ENCODE results near the gene FRMD4A.

FRMD4A gene

DNA sequence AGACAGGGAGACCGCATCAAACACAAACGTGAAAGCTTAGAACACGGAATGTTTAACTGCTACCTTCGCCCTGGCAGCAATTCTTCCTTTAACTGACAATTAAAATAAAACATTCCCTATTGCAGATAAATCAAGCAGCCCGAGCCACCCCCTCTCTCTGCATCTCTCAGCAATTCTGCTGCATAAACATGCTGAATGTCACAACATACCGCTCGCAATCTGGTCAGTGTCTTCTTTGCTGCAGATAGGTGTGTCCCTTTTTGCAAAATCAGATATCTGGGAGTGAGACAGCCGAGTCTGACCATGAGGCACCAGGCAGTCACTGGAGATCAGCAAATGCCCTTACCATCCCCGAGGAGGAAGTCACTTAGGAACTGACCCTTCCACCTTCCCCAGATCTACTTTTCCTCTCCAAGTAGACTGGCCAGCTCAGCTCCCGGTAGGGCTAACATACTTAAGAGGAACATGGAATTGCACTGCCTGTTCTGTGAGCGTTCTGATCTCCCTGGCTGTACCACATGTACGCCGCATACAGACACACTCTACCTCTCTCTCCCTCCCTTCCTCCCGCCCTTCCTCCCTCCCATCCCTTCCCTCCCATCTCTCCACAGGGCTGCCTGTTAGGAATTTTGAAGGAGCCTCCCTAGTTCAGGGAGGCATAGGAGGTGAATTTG is at the start of gene FRMD4A:
FRMD4A (minus strand) TSS at position 537 of the 674 bp plus-strand sequence.
- no peak for DNase-seq

DNA sequence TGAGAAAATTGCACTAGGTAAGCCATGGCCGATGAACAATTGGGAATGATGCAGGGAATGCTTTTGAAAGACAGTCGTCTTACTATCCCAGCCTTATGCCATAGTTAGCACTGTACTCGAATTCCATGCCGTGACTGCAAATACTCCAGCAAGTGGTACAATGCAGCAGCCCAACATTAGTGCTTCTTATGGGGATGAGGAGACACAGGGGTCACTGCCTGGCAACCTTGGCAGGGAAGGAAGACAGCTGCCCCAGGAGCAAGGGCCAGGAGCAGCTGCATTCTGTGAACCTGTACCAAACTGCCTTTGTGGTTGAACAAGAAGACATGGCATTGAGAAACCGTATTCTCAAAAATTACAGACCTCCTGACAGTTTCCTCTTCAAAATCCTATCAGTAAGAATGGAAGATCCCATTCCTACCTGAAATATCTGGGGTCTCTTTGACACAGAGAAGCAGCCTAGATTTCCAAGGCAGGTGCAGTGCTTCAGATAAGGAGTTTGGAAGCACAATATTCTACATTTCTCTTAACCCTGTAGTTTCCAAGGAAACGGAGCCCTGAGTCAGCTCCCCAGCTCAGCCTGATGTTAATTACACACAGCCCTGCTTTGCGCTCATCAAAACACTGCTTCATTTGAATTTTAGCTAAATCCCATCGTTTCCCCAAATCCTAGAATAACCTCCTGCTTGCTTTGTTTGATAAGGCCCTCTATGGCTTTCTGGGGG is 49.0 kb upstream of the FRMD4A start:
- no peak for DNase-seq

DNA sequence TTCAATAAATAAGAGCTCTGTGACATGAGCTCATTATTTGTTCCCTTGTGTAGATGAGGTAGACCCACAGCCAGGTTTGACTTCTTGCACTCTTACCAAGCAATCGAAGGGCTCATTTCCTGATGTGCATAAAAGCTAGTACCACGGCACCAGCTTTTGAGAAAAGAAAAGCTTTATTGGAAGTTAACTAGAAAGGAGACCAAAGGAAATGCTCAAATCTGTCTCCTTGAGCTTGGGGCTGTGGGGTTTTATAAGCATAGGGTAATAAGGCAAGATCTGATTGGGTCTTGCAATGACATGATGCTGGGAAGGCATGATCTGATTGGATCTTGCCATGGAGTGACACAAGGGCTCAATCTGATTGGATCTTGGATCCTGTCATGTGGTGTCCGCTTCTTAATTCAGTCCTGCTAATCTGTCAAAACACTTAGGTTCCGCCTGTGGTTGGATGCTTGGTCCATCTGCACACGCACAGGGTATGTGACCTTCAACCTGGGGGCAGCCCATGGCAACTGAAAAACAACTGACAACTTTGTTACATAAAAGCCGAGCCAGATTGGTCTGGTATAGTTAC is 47.8 kb upstream of the FRMD4A start:
- DNase-seq, result no peak

DNA sequence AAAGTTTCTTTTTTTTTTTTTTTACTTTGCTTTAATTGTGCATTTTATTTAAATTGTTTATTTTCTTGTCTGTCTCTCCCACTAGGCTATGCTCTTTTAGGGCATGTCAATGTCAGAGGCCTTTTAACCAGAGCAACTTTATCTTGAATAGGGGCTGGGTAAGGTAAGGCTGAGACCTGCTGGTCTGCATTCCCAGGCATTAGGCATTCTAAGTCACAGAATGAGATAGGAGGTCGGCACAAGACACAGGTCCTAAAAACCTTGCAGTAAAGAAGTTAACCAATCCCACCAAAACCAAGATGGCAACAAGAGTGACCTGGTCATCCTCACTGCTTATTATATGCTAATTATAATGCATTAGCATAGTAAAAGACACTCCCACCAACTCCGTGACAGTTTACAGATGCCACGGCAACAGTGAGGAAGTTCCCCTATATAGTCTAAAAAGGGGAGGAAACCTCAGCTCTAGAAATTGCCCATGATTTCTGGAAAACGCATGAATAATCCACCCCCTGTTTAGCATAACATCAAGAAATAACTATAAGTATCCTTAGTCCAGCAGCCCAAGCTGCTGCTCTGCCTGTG is 47.0 kb upstream of the FRMD4A start:
- no peak for DNase-seq

DNA sequence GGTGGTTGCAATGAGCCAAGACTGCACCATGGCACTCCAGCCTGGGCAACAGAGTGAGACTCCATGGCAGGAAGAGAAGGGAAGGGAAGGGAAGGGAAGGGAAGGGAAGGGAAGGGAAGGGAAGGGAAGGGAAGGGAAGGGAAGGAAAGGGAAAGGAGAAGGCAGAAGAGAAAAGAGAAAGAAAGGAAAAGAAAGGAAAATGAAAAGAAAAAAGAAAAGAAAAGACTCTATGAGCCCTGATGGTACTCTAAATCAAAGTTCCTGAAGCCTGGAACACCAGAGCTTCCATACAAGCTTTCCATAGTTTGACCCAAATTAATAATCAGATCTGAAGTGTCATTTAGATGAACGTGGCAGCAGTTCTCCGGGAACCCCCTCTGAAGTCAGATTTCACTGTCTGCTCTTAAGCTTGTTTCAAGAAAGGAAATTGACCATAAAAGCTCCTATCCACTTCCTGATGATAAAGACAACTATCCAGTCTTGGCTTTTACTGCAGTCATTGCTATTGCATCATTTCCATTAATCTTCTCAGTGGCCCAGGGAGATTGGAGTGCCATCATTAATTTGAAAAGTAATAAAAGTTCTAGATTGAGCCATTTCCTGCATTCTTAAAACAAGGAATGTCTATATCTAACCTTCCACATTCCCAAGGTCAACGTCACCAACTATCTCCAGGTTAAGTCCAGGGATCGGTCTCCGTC is 44.2 kb upstream of the FRMD4A start:
- no peak for DNase-seq

DNA sequence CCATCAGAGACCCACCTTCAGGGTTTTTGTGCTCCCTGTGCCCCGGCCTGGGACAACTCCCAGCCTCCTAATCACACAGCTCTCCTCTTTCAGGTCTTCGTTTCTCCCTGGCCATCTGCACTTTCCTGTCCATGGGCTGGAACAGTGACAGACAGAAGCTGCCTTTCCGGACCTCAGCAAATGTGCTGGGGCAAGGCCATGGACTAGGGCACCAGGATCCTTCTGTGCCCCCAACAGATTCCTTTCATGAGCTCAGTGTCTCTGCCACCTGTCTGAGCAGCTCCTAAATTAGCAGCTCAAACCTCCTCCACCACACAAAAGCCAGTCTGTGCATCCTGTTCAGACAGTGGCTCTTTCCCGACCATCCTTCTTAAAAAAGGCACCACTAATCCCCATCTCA is 41.9 kb upstream of the FRMD4A start:
- DNase-seq, result no peak

DNA sequence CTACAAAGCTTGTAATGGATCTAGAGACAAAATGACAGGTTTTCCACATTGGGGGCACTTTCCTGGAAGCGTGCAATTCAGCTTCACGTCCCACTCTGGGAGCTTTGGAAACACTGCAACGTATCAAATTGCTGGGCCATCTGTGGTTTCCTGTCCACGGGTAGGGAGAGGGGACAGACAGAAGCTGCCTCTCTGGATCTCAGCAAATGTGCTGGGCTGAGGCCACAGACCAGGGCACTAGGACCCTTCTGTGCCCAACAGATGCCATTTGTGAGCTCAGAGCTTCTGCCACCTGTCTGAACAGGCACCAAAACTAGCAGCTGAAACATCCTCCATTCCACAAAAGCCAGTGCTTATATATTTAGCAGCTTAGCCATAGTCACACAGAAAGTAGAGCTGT is 40.9 kb upstream of the FRMD4A start:
- DNase-seq, result no peak

DNA sequence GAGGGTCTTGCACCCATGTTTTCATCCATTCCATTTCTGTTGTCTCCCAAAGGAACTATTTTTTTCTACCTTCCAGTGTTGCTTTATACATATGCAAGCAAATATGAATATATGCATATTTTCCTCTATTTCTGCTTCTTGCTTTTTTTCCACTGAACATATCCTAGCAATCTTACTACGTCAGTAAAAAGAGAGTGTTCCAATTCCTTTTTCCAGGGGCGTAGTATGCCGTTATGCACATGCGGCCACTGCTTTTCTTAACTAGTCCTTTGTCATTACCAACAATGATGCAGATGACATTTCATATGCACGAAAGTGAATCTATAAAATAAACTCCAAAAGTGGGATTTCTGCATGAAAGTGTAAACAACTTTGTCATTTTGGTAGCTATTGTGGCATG is 40.2 kb upstream of the FRMD4A start:
- no peak for DNase-seq

DNA sequence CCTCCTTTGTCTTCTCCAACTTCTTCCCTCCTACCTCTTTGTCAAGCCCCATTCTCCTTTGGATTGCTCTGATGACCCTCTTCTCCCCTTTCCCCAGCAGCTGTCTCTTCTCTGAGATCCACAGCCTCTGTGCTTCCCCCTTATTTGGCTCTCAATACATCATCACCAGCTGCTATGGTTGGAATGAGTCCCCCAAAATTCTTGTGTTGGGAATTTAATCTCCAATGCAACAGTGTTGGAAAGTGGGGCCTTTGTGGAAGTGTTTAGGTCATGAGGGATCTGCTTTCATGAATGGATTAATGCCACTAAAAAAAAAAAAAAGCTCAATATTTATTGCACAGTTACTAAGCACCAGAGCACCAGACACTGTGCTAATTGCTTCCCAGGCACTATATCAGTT is 39.2 kb upstream of the FRMD4A start:
- DNase-seq, result no peak

DNA sequence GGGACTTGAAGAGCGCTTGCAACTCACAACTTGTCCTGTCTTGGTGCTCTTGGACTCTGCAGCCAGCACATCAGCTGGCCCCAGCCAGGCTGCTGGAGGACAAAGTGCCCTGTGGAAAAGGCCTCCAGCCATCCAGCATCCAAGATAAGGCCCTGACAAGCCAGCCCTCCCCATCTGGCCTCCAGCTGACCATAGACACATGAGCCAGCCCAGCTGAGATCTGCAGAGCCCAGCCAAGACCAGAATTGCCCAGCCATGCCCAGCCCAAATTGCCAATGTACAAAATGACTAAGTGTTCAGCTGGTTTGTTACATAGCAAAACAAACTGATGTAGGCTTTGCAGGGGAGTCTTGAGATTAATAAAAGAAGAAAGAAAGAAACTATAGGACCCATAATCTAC is 36.0 kb upstream of the FRMD4A start:
- DNase-seq, result no peak

DNA sequence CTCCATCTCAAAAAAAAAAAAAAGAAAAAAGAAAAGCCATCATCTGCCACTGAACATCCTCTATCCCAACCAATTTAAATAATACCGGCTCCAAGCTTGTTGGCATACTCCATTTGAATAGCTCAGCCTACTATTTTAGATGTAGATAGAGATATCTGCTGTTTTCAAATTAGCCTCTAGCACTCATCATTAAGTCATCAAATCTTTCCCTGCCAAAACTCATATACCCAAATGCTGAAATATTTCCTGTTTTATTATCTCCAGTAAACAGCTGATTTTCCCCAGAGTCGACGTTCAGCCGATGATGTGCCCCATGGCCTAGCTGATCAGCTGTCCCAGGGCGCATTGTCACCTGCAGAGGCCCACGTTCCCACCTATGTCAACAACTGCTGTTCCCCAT is 34.5 kb upstream of the FRMD4A start:
- no peak for DNase-seq

DNA sequence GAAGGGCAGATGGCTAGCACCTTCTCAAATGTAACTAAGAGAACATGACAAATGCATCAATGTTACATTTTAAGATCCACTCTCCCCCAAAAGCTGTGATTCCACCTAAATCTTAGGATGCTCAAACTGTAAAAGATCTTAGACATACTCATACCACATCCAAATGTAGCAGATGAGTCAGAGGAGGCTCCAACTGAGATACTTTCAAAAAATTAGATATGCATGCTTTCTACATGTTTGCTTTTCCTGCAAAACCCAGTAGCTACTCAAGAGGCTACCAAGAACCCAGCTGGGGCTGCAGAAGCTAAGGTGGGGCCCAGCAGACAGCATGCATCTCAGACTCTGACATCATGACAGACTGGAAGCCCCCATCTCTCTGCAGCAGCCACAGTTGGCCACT is 31.4 kb upstream of the FRMD4A start:
- DNase-seq, result no peak

DNA sequence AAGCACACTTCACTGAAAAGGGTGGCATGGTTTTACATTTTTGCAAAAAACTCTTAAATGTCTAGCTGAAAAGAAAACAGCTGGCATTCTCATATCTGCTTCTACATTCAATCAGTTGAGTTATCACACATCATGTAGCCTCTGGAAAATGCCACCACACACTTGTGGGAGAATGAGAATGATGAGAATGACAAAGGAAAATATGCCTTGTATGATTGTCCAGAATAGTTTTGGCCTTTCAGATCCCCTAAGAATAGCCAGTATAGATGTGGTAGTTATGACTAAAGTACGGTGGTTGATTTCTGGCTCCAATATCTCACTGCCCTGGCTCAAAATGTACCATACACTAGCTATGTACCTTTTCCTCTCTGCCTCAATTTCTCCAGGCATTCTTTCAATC is 30.2 kb upstream of the FRMD4A start:
- DNase-seq, result no peak

DNA sequence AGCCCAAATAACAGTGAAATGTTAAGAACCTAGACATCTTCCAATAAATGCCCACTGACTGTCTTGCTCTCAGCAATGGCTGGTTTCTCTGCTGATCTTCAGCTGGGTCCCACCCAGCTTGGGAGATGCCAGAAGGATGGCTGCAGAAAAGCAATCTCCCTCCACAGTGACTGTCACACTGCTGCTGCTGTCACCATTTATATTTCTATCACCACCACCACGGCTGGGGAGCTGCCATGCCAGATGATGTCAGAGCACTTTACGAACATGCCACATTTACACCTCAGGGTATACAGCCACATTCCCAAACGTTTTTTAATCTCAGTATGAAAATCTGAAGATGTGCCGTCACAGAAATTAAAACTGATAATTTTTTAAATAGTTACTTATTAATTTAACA is 29.8 kb upstream of the FRMD4A start:
- no peak for DNase-seq

DNA sequence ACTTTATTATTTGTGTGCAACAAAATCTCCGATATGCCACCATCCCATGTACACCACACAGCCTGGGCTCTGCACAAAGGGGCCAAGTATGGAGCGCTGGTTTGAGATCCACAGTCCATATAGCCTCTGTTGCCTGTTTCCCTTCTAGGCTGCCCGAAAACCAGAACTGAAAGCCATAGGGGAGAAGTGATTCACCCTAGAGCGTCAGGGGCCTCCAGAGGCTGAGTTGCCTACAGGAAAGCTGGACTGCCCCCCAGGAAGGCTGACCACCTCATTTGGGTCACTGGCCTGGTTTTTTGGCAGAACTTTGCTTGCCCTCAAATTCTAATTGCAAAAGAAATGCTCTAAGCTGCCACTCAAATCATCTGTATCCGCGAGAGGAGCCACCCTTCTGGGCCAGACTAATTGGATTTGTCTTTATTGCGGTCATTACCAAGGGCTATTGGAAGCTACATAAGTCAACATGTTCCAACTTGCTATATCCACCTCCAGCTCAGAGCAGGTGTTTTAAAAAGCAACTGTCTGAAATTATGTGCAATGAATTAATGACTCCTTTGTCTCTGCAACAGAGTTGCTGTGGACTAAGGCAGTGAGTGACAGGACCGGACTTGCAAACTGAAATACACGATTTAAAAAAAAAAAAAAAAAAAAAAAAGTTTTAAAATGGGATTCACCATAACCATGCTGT is 28.3 kb upstream of the FRMD4A start:
- no peak for DNase-seq

DNA sequence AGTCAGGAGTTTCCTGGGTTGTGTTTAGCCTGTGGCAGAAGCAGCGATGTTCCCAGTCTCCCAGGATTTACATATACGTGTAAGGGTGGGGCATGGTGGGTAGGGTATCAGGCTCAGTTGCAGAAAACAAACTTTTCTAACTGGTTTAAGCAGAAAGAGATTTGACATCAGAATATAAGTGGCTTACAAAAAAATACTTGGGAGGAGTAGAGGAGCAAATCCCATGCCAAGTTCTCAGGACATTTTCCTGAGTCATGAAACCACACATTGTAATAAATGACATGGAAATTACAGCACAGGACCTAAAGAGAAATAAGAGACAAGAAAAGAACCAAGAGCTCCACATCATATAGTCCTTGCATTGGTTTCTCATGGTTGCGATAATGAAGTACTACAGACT is 26.2 kb upstream of the FRMD4A start:
- no peak for DNase-seq

DNA sequence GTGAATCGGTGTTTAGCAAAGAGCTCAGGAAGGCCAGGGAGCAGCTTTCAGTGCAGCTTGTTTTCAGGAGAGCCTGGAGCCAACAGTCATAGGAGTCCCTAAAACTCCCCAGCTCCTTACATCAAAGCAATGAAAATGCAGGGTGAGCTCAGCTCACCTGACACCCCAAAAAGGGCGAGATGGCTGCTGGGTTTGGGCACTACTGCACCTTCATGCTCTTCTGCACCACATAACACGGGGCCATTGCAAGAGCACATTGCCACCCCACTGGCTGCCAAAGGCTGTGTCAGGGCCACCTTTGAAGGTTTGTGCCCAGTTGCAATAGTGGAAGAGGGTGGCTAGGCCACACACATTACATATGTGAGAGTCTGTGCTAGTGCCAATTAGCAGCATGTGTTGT is 25.0 kb upstream of the FRMD4A start:
- DNase-seq, result no peak

DNA sequence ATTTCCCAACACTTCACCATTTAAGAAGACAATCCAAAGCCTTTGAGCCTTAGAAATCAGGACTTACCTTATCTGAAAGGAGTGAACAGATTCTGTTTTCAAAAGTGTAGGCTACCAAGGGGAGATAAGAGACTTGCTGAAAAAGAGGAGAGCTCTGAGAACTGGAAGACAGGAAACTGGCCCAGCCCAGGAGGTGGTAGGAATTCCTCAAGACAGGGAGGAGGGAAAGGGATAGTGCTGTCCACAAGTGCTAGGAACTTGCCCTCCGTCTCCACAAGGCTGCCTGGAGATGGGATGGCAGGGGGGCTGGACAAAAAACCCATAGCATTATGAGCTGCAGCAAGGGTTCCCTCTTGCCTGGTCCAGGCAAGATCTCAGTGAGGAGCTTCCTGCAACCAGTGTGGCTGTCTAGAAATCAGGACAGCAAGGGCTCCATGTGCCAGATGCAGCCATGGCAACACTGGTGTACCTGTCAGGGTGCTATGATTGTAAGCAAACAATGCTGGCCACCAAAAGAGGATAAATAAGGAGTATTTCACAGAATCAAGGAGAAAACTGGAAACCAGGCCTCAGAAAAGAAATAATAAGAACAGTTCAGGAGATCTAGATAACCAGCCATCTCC is 22.7 kb upstream of the FRMD4A start:
- DNase-seq, result no peak

DNA sequence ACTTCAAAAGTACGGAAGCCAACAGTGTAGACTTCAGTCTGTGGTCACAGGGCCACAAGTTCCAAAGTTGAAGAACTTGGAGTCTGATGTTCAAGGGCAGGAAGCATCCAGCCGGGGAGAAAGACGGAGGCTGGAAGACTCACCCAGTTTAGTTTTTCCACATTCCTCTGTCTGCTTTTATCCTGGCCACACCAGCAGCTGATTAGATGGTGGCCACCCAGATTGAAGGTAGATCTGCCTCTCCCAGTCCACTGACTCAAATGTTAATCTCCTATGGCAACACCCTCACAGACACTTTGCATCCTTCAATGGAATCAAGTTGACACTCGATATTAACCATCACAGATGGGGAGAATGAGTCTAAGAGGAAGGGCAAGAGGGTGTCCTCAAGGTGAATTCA is 19.3 kb upstream of the FRMD4A start:
- DNase-seq, result no peak

DNA sequence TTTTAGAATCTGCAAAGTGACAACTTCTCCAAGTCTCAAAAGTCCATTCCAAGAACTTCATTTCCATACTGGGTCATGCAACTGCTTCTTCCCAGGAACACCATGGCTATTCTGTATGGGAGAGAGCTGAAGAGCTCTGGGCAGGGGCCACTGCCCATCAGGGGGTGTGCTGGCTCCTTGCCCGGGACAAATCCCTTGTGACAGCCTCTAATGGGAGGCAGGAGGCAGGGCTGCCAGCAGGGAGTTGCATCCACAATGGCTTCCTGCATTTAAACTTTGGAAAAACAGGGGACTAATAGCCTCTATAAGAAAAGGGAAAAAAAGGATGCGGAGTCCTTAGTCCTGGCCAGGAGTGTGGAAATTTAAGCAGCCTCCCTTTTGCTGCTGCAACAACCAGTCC is 18.4 kb upstream of the FRMD4A start:
- no peak for DNase-seq

DNA sequence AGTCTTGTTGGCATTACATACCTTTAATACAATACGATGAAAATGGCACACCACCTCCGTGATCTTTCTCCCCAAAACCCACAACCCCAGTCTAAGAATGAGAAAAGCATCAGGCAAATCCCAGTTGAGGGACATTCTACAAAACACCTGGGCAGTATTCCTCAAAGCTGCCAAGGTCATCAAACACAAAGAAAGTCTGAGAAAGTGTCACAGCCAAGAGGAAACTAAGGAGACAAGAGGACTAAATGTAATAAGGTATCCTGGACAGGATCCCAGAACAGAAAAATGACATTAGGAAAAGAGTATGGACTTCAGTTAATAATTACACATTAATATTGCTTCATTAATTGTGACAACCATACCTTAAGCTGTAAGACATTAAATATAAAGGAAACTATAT is 14.5 kb upstream of the FRMD4A start:
- DNase-seq, result no peak

DNA sequence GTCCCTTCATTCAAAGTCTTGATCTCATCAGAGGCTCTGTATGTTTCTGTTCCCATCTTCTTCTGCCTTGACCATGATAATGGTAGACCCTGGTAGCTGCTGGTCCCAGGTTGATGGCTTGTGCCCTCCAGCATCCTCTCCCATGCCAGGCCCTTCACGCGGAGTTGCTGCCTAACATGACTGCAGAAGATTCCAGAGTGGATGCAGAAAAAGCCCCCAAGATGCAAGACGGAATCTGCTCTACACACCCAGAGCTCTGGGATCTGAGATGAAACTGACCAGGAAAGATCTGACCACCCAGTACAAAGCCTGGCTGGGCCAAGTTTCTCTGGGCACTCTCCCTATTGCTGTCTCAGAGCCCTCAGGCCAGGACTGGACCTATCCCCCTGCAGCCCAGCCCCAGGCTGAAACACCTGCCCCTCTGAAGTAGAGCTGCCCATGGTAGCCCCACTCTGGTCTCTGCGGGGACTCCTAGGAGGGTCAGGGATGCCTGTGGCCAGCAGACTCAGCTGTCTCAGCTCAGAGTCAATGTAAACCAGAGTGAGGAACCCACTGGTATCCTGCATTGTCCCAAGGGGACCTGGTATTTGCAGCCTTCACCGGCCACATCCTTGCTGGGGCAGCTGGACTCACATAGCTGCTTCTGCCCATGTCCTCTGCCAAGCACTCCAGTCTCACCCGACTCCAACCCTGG is 9.5 kb upstream of the FRMD4A start:
- DNase-seq, result no peak
